PC-3 (cell line): ENCODE data around the gene PDLIM1.

Source experiments
- EZH2 ChIP-seq: fragments of 300-600 bp; sonication (generic); IDR thresholded peaks from one replicate; pipeline ENCODE4 v1.6.1; 2017; ENCODE audit warnings: antibody characterized with exemption, mild to moderate bottlenecking, low read length; ENCODE audit not compliant: unreplicated experiment
- TF ChIP-seq, protein P1 (sequence below): fragments of 300-600 bp; sonication (generic); conservative IDR thresholded peaks from 2 replicates; pipeline ENCODE4 v1.5.1; 2017; ENCODE audit warnings: antibody characterized with exemption, low read depth, mild to moderate bottlenecking, low read length

DNA sequence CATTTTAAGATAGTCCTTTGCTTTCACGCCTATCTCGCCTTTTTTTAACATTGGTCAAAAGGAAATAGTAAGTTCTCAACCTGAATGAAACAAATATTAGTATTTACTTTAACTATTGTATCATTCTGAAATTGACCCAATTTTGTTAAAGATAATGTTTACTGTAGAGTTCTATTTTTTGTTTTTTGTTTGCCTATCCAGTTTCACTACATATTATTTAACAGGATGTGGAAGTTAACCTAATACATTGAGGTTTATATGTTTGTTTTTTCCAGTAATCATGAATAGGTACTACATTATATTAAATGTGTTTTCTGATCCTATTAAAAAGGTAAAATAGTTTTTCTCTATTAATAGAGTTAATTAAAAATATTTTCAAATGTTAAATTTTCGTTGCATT is 70.3 kb downstream of the PDLIM1 start:
- TF ChIP-seq, protein P1, sequence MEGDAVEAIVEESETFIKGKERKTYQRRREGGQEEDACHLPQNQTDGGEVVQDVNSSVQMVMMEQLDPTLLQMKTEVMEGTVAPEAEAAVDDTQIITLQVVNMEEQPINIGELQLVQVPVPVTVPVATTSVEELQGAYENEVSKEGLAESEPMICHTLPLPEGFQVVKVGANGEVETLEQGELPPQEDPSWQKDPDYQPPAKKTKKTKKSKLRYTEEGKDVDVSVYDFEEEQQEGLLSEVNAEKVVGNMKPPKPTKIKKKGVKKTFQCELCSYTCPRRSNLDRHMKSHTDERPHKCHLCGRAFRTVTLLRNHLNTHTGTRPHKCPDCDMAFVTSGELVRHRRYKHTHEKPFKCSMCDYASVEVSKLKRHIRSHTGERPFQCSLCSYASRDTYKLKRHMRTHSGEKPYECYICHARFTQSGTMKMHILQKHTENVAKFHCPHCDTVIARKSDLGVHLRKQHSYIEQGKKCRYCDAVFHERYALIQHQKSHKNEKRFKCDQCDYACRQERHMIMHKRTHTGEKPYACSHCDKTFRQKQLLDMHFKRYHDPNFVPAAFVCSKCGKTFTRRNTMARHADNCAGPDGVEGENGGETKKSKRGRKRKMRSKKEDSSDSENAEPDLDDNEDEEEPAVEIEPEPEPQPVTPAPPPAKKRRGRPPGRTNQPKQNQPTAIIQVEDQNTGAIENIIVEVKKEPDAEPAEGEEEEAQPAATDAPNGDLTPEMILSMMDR: no peak
- TF ChIP-seq EZH2: no peak
